Measurements from ENCODE around the gene PARD6G.

PARD6G gene

DNA sequence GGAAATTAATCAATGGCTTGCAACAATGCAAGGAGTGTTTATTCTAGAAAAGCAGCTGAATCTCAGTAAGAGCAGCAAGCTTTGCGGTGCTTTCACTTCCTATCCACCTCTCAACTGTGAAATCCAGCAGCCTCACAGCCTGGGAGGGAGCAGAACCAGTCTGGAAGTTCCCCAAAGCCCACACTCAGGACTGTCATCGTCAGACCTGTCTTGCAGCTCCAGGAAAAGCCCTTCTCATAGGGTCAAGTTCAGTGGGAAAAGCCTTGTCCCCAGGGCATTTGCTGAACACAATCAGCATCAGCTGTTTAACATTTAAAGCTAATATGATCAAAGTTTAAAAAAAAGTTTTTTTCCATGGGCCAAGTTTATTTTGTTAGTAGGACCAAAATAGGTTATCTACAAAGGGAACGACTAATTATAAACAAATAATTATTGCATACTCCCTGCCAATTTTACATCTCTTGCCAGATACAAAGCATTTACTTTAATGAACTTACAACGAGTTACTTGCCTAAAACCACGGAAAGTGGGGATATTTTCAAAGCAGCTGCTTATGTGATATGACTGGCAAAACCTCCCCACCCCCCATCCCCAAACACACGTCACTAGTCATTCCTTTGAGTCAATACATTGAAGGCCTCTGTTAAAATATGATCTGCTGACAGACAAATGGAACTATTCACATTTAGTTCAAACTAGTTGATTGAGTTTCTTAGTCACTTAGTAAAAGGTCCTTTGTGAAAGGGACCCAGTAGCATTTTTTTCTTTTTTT lies 36.8 kb downstream of the PARD6G start:
- no peak for DNase-seq (ENCODE audit: low spot score)

DNA sequence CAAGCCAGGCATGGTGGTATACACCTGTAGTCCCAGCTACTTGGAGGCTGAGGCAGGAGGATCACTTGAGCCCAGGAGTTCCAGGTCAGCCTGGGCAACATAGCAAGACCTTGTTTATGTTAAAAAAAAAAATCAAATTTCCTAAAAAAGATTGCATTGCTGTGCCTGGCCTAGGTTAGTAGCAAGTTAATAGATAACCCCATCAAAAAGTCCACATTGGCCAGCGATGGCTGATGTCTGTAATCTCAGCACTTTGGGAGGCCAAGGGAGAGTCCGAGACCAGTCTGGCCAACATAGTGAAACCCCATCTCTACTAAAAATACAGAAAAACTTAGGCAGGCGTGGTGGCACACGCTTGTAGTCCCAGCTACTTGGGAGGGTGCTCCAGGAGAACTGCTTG lies 38.7 kb downstream of the PARD6G start:
- no peak for DNase-seq (ENCODE audit: low spot score)

DNA sequence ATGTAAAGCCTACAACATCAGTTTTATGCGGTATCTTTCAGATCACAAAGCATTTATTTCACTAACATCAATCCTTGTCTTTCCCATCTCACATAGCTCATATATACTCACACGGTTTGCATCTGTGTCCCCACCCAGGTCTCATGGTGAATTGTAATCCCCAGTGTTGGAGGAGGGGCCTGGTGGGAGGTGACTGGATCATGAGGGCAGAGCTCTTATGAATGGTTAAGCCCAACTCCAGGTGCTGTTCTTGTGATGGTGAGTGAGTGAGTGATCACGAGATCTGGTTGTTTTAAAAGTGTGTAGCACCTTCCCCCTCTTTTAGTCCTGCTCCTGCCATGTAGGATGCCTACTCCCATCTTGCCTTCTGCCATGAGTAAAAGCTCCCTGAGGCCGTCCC lies 42.0 kb downstream of the PARD6G start:
- DNase-seq (ENCODE audit: low spot score) = no peak

DNA sequence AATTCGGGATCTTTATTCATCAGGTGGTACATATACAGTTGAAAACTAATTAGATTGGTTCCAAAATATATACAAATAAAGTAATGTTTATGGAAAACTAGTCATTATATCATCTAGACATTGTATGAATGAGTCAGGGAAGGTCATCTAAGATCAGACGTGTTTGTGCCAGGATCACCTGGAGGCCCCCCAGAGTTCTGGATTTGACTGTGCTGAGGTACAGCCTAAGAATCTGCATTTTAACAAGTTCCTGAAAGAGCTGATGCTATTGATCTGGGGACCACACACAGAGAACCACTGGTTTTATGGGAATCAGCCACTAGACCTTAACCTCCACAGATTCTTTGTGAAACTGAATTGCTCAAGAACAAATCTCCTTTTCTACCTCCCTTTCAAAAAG lies 43.2 kb downstream of the PARD6G start:
- DNase-seq (ENCODE audit: low spot score) = no peak

DNA sequence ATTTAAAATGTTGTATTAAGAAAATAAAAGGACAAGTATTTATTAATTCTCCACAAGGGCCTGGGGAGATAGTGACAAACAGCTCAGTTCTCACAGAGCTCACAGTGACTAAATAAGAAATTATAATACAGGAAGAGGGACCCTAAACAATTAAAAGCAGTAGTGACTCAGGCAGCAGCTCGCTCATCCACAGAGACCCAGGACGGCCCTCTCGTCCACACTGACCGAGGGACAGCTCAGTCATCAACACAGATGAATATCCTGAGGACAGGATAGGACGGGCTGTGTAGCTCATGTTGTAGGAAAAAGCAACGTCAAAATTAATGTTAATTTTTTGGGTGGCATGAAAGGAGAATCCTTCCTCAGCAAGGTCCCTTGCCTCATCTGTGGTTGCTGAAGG lies 44.1 kb downstream of the PARD6G start:
- no peak for DNase-seq (ENCODE audit: low spot score)

DNA sequence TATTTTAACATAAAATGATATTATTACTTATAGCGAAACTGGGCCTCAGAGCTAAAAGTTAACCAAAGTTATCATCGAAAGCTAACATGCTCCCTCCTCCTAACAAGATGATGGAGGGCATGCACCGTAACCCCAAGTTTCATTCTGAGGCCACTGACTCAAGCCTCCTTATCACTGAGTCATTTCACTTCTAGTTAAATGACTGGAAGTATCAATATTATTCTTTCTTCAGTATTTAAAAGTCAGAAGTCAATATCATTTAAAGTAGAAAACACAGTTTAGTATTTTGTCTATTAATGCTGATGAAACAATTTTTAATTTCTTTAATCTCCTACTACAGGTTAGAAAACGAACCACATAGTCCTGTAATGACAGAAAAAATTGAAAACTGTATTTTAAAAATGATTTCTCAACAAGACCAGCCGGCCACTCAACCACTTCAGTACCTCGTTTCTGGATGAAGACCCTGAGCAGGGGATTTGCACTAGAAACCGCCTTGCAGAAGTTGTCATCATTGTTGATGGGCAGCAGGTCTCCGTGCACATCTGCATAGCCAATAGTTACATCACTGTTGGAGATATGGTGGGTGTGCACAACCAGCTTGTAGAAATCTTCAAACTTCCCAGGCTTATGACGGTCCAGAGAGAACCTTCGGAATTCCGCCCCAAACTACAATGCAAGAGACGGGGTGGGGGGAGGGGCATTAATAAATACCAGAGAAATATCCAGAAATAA lies 44.9 kb downstream of the PARD6G start:
- no peak for DNase-seq (ENCODE audit: low spot score)

DNA sequence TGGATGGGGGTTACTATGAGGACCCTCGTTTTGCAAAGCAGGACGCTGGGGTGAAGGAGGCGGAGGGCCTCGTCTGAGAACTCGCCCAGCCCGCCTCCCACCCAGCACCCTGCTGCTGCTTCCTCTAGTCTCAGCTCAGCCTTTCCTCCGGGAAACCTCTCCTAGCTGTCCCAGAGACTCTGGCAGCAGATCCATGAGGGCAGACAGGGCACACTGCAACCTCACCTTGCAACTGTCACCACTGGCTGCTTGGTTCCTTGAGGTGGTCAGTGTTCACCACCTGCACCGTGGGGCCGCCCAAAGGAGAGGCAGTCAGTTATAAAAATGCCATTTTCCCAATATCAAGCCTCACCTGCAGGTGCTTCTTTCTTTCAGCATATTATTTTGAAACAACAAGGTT lies 45.6 kb downstream of the PARD6G start:
- DNase-seq (ENCODE audit: low spot score) = no peak

DNA sequence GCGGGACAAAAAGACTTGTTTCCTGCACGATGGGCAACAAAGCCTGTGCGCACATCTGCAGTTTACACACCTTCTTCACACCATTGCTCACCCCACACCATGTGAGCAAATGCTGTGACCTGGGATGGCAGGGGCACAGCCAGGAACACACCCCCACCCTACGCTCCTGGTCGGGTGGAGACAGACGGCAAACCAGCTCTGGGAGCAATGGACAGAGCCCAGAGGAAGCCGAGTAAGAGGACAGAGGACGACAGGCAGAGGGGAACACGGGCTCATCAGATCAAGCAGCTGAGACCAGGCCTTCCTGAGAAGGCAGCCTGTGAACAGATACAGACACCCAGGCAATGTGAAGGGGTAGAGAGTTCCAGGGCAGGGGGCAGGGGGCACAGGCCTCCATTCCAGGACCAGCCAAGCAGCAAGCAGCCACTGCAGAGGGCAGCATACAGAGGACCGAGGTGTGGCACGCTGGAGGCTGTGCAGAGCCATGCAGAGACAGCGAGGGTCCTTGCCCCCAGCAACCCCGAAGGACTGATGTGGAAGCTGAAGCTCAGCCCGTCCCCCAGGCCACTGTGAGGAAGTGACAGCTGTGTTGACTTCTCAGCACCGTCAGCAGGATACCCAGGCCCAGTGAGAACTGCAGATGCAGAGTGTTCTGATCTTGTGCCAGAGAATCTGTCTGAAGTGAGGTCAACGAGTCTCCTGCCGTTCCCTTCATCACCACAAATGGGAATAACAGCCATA lies 46.2 kb downstream of the PARD6G start:
- DNase-seq (ENCODE audit: low spot score) = no peak

DNA sequence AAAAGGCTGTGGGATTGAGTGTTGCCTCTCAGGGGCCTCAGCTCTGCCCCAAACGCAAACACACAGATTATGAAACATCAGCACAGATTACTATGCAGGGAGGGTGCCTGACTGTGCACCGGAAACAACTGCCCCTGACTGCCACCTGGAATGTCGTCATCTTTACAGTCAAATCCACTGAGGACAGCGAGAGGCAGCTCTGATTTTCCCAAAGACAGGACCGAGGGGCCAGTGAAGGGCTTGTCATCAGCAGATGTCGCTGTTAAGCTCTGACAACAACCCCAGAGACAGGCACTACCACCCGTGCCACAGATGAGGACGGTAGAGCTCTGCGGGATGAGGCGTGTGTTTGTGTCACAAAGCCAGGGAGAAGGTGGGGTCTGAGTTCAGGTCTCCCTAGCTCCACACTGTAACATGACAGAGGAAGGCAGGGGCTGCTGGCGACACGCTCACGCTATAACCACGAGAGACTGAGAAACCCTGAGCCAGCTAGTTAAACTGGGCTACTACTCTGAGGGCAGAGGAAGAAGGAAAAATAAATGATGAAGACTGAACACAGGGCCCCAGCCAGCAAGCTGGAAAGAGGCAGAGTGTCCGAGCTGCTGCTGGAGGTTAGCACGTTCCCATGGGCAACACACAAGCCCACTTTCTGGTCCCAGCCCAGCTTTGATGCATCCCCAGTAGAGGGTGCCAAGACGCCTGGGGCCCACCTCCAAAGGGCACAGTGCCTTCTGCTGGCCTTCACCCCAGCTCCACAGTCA lies 47.0 kb downstream of the PARD6G start:
- DNase-seq (ENCODE audit: low spot score) = no peak

DNA sequence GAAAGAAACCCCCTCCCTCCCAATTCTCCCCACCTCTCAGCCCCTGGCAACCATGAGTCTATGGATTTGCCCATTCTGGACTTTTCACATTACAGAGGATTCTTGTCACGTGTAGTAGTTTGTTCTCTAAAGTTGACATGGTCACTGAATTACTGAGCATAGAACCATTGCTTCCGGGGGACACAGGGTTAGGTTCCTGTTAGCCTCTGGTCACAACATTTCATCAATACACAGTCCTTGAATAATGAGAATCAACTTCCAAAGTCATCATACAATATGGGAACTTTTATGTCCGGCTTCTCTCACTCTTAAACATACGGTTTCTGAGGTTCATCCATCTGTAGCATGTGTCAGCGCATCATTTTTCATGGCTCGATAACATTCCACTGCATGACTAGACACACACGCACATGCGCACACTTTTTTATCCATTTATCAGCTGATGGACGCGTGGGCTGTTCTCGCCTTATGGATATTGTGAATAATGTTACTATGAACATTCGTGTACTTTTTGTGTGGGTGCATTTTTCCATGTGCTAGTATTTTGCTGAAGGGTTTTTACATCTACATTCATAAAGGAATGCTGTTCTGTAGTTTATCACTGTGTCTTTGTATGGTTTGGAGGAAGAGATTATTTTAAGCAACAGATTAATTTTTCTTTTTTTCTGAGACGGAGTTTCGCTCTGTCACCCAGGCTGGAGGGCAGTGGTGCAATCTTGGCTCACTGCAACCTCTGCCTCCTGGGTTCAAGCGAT lies 48.1 kb downstream of the PARD6G start:
- DNase-seq (ENCODE audit: low spot score) = no peak

DNA sequence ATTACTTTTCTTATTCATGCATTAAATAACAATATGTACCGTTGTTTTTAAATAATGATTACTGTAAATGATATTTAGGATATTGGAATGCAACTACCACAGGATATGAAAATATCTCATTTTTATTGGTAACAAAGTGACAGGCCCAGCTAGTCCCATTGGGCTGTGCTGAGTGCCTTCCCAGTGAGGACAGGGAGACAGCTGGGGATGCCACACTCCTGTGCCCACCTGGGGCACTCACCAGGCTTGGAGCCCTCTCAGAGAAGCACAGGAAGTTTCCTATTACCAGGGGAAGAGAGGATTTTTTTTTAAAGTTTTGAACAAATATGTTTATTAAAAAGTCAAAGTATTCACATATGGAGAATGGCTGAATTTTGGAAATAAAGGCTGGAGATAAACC lies 48.9 kb downstream of the PARD6G start:
- no peak for DNase-seq (ENCODE audit: low spot score)

DNA sequence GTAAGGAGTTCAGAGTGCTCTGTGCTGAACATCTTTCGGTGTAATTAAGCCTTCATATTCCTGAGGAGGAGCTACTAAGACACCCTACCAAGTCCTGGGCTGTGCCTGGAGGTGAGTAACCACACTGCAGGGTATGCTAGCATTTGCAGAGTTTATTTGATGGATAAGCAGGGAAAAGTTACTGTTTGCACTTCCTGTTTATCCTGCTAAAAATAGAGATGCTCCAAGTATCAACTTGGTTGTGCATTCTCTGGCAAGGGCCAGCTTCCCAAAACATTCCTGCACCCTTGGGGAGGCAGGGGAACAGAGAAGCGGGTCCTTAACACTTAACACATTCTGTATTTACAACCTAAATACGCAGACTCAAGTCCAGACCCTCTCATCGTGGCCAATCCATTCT lies 49.8 kb downstream of the PARD6G start:
- DNase-seq (ENCODE audit: low spot score) = no peak

DNA sequence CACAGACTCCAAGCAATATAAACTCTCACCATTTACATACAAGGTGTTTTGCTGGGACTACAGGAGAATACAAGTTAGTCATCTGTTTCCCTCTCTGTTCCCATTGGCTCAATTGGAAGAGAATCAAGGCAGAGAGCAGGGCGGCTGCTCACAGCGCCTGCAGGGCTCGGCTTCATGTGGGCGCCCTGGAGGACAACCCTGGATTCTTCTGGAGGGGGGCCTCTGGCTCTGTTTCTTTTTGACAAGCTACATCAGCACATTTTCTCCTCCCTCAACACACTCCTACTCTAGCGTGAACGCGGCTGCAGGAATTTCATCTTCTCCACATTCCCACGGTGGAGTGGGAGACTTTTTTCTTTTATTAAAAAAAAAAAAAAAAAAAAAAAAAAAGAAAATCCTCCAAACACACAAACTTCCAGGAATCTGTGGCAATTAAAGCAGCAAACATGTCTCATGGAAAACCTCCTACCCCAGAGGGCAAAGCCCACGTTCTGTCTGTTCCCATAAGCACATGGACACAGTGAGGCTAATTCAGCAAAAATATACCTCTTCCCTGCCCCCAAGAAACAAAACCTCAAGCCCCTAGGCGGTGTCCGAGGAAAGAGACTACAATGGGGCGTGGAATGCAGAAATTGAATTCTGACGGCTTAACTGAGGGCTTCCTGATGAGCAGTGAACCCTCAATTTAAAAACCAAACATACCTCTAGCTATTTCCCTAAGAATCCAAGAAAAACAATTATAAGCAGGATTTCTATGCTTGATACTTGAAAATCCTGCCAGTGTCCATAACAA lies 50.6 kb downstream of the PARD6G start:
- no peak for DNase-seq (ENCODE audit: low spot score)

DNA sequence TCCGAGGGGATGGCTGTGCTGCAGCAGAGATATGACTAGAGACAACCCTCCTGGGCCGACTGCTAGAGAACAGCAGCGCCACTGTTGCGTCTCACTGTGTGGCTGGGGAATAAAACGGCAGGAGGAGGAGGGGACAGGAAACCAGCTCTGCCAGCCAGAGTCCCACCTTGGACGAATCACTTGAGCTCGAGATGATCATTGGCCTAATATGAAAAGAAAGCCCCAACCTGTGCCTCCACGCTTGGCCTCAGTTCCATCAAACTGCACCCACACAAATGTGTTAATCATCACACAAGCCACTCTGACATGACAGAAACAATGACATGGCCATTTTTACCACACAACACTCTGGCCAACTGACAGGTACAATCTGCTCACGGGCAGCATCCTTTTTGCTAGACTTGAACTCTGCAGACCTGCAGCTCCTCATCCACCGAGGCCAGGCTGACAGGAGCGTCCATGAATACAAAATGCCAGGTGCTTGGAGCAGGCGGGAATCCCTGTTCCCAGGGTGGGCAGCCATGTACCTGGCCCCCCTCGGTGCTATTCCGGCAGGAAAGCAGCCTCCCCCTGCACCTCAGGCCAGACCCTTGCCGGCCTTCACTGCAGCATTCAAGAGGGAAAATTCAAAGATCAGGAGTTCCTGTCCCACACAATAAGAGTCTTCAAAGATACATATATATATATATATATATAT lies 52.3 kb downstream of the PARD6G start:
- DNase-seq (ENCODE audit: low spot score) = no peak

DNA sequence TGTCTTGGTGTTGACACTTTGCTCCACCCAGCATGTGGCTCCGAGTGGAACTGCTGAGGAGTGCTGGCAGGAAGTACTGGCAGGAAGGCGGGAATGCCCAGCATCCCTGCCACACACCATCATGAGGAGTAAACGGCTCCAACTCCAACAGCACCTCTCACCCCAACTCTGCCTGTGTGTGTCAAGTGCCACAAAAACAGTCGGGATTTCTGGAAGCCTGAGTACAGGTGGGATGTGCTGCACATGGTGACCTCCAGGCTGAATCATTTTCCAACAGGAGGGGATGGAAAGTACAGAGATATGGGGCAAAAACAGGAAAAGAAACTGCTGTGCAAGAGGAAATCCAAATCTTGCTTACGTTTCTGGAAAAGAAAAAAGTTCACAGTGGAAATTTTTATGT lies 53.6 kb downstream of the PARD6G start:
- DNase-seq (ENCODE audit: low spot score) = no peak

DNA sequence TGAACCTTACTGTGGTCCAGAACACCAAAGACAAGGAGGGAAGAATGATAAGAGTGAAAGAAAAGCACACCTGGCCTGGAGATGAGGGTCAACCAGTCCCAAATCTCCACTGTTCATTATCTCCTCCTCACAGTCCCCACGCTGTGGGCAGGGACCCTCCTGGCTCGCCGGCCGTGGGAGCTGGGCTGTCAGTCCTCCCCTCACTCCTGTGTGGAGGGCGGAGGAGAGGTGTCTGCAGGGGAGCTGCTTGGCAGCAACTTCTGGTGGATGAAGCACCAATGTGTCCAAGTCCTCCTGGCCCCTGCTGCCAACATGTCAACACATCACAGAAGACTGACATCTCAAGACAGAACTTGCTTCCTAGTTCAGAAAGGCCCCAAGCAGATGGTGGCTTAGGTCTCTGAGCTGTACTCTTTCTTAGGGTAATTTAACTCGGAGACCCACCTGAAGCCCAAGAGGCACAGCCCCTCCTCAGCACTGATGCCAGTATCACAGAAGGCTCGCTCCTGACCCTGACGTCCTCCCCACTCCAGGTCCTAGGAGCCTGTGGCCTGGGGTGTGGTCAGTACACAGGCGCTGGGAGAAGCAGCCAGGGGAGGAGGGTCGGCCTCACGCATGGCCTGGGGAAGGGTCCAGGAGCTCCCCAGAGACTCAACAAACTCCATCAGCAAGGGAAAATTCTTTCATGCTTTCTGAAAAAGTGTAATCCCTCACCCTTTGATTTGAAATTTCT lies 54.5 kb downstream of the PARD6G start:
- no peak for DNase-seq (ENCODE audit: low spot score)

DNA sequence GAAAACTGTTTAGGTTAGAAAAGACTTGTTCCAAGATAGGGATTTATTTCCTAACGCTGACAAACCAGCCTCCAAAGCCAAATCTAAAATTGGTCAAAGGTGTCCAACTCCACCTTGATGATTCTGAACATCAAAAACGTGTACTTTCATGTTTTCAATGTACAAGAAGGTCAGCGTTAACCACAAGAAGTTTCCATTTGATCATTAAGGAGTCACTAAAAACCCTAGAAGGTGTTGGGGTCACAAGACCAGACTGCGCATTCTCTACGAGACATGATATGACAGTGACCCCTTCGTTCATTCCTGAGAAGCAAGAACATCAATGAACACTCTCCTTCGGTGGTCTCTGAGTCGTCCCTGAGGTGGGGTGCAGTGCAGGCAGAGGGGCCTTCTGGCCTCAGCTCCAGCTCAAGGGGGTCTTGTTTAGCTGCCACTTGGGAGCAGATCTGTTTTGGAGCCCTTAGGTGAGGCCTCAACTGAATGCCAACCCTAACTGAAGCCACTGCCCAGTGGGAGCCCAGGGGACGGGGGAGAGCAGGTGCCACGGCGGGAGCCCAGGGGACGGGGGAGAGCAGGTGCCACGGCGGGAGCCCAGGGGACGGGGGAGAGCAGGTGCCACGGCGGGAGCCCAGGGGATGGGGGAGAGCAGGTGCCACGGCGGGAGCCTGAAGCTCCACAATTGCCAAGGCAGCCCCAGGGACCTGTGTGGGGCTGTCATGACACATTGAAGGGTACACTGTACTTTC lies 55.2 kb downstream of the PARD6G start:
- no peak for DNase-seq (ENCODE audit: low spot score)

DNA sequence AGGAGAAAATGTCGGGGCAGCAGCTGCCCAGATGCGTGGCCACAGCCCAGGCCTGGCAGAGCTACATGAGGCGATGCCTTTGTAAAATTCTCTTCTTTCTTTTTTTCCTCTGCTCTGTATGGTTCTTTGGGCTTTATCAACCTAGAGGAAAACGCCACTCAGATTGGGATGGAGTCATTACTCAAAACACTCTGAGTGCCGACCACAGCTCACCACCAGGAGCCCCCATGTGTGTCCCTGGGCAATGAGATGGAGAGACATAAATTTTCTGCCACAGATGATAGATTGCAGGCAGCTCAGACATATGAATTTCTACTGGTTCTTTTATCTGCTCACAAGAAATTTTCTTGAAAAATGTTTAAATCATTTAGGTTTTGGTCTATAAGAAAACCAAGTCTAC lies 56.0 kb downstream of the PARD6G start:
- no peak for DNase-seq (ENCODE audit: low spot score)

DNA sequence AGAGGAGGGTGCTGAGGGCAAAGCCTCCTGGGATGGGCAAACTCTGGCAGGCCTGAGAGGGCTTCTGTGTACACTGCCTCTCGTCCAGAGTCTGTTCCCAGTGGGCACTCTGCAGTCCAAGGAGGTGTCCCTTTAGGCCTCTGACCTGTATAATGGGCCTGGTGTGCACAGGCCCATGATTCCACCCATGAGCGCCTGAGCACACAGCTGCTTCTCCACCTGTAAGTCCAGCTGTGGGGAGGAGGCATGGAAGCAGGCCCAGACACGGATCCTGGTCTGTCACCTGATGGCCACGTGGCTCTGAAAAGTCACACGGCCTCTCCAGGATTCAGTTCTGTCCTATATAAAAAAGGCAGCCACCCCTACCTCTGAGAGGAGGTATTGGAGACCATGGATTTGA lies 57.0 kb downstream of the PARD6G start:
- no peak for DNase-seq (ENCODE audit: low spot score)
